Measurements from ENCODE around the gene BUD13. TPM values are rescaled to one million over a fixed set of nuclear protein-coding genes. Genes with fewer than 3 reads are reported as not detected.

BUD13 gene
- total RNA-seq, 4 donors from 2014 or later, result 9.7 to 18.8 (median 12.0) TPM

DNA sequence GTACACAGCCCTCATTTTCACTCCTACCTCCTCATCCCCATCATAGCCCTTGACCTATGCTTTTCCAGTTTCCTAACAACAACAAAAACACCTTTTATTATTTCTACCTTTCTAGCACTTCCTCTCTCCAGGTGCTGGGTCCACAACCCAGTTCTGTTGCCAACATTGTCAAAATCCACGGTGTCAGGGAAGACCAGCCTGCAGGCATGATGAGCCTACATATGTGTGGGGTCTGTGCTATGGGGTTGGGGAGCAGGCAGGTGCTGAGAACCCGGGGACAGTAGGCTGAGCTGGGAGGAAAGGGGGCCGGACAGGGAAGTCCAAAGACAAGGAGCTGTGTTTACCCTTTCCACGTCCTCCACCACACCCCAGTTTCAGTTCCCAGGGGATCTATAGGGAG lies 15.7 kb upstream of the BUD13 start:
- TF ChIP-seq, protein P1, sequence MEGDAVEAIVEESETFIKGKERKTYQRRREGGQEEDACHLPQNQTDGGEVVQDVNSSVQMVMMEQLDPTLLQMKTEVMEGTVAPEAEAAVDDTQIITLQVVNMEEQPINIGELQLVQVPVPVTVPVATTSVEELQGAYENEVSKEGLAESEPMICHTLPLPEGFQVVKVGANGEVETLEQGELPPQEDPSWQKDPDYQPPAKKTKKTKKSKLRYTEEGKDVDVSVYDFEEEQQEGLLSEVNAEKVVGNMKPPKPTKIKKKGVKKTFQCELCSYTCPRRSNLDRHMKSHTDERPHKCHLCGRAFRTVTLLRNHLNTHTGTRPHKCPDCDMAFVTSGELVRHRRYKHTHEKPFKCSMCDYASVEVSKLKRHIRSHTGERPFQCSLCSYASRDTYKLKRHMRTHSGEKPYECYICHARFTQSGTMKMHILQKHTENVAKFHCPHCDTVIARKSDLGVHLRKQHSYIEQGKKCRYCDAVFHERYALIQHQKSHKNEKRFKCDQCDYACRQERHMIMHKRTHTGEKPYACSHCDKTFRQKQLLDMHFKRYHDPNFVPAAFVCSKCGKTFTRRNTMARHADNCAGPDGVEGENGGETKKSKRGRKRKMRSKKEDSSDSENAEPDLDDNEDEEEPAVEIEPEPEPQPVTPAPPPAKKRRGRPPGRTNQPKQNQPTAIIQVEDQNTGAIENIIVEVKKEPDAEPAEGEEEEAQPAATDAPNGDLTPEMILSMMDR (IDR thresholded peaks at IDR 0.05), result no peak
- no peak for ATAC-seq (ENCODE audit: low FRiP score)

DNA sequence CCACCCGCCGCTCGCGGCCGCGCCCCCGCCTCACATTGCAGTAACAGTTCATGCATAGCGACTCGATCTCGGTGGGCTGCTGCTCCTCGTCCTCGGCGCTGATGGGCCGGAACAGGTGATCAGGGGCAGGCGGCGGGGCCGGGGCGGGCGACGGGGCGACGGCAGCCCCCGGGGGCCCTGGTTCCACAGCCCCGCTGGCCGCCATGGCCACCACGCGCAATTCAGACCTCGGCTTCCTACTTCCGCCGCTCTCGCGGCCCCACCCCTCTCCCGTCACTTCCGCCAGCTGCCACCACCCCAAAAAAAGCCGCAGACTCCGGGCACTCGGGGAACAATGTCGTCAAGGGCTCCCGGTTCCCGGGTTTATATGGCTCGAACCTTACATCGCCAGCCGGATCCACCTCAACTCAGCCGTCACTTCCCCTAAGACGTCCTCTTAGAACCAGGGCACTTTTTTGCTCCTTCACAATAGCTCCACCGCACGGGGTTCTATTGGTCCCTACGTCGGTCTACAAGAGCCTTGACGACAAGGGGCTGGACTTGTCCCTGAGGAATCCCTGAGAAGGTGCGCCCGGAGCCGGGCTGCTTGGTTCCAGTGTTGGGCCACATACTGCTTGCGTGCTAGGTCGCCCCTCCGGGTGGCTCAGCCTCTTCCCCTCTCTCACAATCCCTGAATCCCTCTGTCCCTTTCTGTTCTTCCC lies 15.1 kb upstream of the BUD13 start, which contains the start of gene ZPR1:
TSS of gene ZPR1 (minus strand) at position 238 of the 701 bp plus-strand sequence. CDS start at position 205, 33 bp downstream.
- DNase-seq (ENCODE audit: low spot score), result peak; percentile 51
- TF ChIP-seq, protein P1 (IDR thresholded peaks at IDR 0.05), result no peak
- peak; percentile 59 for ATAC-seq (ENCODE audit: low FRiP score)

More for the DNA sequence above, 15.7 kb upstream of the BUD13 start:
- DNase-seq (ENCODE audit: low spot score), result no peak

DNA sequence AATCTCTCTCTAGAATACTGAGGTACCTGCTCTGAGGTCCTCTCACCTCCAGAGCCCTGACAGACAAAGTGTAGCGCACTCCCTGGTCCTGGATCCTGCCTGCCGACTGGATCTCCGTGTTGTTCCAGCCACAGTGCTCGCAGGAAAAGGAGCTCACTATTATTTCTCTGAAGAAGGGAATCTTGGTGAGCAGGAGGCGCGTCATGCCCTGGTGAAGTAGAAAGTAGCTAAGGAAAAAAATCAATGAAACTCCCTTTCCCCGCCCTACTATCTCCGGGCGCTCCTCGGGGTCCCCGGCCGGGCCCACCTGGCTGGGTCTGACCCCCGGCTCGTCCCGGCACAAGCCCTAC lies 14.6 kb upstream of the BUD13 start:
- ATAC-seq (ENCODE audit: low FRiP score) (peak; percentile 10), DNase-seq (ENCODE audit: low spot score) (no peak)
- TF ChIP-seq, protein P1 (IDR thresholded peaks at IDR 0.05), result no peak

DNA sequence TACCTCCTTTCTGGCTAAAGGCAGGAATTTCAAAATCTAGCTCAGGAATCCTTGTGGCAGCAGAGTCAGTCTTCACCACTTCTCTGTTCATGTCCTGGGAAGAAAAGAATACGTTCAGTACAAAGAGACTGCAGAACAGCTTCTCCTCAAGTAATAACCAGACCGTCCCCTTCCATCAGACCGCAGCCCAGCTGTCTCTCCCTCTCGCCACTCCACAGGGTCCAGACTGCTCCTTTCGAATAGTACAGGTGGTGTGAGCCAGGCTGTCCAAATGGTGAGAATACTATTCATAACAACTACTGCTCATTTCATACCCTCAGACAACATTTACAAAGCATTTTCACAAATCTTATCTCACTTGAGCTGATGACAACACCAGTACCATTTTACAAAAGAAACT lies 14.2 kb upstream of the BUD13 start:
- no peak for DNase-seq (ENCODE audit: low spot score)
- TF ChIP-seq, protein P1 (IDR thresholded peaks at IDR 0.05), result no peak
- ATAC-seq (ENCODE audit: low FRiP score), result no peak

DNA sequence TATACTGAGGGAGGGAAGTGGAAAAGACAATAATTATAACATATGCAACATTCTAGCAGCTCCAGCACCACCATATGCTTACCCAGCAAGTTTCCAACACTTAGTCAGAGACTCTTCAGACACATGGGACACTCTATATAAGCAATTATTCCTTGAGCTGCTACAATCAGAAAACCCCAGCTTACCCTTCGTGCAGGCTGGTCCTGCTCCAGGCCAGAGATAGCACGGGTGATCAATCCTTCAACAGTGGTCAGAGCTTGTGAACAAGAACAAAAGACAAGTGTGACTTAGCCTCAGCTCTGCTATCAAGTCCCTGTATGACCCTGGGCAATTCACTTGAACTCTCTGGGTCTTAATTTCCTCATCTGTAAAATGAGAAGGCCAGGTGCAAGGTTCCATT lies 13.5 kb upstream of the BUD13 start:
- TF ChIP-seq, protein P1 (IDR thresholded peaks at IDR 0.05), result no peak
- ATAC-seq (ENCODE audit: low FRiP score) (no peak), DNase-seq (ENCODE audit: low spot score) (no peak)

DNA sequence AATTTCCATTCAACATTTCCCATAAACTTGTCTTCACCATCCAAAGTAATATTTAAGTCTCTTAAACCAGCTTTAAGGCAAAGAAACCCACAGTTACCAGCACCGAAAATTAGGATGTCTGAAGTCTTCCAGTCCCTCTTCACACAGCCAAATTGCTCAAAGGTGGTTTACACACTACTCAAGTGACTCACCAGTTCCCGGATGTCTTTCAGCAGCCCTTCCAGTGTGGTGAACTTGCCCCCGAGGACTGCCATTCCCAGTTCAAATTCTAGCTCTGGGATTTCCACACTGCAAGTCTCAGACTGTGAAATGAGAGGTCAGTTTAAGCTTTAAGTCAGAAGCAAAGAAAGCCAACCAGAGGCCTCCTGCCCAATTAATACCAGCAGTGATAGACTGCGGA lies 9.9 kb upstream of the BUD13 start:
- ATAC-seq (ENCODE audit: low FRiP score) (no peak), DNase-seq (ENCODE audit: low spot score) (no peak)
- TF ChIP-seq, protein P1 (IDR thresholded peaks at IDR 0.05), result no peak

DNA sequence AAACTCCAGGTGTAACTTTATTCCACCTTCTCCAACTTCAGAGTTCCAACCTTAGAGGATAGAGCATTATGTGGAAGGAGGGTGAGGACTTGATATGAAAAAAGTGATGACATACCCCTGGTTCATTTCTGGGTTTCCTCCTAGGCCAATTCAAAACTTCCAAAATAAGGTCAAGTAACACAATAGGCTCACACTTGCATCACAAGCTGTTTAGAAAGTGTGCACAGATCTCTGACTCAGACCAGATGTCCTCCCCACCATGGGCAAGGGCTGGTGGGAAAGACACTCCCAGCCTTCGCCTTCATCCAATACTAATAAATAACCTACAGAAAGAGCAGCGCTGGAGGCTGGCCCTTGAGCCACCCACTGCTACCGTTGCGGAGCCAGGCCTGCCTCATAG lies 5.8 kb upstream of the BUD13 start:
- TF ChIP-seq, protein P1 (IDR thresholded peaks at IDR 0.05), result no peak
- ATAC-seq (ENCODE audit: low FRiP score), result no peak

More for the DNA sequence above, 5.8 kb upstream of the BUD13 start:
- no peak for DNase-seq (ENCODE audit: low spot score)
